ENCODE results near the gene AKT1.
"Not testable (repeated sequence)": the region's sequence is repeated elsewhere in the genome, so short reads cannot be mapped to it uniquely, and the experiment has no call there.

Gene AKT1

DNA sequence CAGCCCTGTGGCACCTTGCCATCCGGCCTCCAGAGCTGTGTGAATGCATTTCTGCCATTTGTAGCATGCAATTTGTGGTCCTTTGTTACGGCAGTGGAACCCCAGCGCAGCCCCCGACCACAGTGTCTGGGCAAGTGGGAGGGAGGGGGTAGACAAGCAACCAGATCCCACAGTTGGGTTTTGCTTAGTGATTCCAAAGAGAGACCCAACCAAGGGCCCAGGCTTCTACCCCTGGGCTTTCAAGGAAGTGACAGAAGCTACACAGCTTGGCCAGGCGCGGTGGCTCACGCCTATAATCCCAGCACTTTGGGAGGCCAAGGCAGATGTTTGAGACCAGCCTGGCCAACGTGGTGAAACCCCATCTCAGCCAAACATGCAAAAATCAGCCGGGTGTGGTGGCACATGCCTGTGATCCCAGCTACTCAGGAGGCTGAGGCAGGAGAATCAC lies 23.2 kb upstream of the AKT1 start:
- DNase-seq (ENCODE audit: low spot score), result no peak

DNA sequence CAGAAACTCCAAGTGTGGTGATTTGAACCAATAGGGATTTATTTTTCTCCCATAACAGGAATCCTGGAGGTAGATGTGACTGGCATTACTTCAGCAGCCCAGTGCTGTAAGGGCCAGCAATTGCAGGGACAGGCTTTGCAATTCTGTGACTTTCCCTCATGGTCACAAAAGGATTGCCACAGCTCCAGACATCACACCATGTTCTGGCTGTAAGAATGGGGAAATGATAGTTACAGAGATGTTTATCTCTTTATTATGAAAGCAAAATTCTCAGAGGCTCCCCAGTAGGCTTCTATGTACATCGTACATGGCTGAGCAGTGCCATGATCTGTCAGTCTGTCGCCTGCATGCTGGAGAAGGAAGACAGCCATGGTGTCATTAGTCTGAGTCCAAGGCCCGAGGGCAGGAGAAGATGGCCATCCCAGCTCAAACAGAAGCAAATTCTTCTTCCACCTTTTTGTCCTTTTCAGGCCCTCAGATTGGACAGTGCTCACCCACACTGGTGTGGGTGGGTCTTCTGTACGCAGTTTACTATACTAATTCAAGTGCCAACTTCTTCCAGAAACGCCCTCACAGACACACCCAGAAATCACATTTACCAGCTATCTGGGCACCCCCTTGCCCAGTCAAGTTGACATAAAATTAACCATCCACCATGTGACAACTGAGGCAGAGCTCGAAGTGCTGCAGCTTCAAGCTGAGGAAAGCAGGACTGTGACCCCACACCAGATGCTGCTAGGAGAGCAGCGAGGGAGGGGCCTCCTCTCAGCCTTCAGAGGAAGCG lies 22.6 kb upstream of the AKT1 start:
- DNase-seq (ENCODE audit: low spot score), result no peak

DNA sequence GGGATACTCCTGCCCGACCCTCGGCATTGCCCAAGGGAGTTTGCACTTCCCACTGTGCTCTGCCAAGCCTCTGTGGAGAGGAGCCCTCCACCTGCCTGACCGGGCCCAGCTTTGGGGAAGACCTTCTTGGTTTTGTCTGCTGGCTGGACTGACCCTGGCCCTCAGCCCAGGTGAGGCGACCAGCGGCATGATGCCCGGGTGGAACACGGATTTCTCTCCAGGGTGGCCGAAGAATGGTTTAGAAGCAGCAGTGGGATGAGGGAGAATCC lies 21.0 kb upstream of the AKT1 start:
- DNase-seq (ENCODE audit: low spot score), result no peak

GRCh38 chr14:104814701-104815100 lies 19.2 kb upstream of the AKT1 start:
- DNase-seq (ENCODE audit: low spot score), result not testable (repeated sequence)

- DNase-seq (ENCODE audit: low spot score), result no peak
These were observed 17.7 kb upstream of the AKT1 start for GRCh38 chr14:104813286-104813685.

DNA sequence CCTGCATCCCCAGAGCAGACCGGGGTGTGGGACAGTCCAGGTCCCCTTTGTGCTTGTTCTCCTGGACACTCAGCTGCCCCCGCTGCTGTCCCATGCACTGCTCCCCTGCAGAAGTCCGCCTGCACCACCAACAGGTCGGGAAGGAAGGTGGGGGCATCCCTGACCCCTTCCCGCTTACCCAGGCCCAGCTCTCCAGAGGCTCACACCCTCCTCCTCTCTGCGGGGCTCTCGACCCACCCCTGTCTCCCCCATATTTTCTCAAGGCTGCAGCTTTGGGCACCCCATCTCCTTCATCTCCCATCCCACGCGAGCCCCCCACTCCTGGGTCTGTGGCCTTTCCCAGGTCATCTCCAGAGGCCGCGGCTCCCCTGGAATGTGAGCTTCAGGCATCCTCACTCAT lies 14.8 kb upstream of the AKT1 start:
- no peak for DNase-seq (ENCODE audit: low spot score)

DNA sequence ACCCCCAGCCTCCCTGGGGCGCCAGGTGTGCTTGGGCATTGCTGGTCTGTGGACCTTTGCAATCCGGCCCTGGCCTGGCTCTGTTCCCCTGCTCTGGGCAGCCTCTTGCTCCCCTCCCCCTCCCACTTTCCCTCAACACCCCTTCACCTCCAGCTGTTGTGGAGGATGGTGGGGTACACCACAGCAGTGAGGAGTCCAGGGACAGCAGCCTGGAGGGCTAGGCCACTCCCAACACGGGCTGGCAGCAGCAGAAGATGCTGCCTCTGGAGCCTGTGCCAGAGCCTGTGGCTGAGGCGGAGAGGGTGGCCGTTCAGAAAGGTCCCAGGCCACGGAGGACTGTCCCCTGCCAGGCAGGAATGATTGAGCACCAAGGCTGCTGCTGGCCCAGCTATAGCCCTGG lies 12.9 kb upstream of the AKT1 start:
- no peak for DNase-seq (ENCODE audit: low spot score)

- DNase-seq (ENCODE audit: low spot score), result no peak
These were observed 11.3 kb upstream of the AKT1 start for GRCh38 chr14:104806625-104807465.

GRCh38 chr14:104805941-104806624 lies 10.5 kb upstream of the AKT1 start:
- no peak for DNase-seq (ENCODE audit: low spot score)

- DNase-seq (ENCODE audit: low spot score), result no peak
These were observed 9.8 kb upstream of the AKT1 start for GRCh38 chr14:104805326-104805678.

- no peak for DNase-seq (ENCODE audit: low spot score)
These were observed 9.2 kb upstream of the AKT1 start for GRCh38 chr14:104804481-104805325.

DNA sequence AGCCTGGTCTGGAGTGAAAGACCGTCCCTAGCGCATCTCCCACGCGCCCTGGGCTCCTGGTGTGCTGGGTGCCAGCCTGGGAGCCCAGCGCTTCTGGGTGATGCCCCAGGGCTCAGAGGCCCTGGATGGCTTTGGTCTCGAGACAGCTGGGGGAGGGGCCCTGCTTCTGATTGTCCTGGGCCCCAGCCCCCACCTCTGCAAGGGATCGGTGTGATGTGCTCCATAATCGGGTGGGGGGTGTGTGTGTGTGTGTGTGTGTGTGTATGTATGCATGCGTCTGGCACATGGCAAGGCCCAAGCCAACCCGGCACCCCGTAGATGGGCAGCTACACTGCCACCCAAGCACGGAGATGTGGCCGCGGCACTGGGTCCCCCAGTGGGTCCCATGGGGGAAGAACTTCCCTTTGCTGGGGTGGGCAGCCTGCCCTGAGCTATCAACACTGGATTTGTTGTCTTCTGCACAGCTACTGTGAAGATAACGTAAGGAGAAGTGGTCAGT lies 8.4 kb upstream of the AKT1 start:
- no peak for DNase-seq (ENCODE audit: low spot score)

GRCh38 chr14:104803280-104803911 lies 7.8 kb upstream of the AKT1 start:
- DNase-seq (ENCODE audit: low spot score), result no peak

- no peak for DNase-seq (ENCODE audit: low spot score)
These were observed 7.0 kb upstream of the AKT1 start for GRCh38 chr14:104802394-104803184.

GRCh38 chr14:104801520-104802393 lies 6.2 kb upstream of the AKT1 start:
- no peak for DNase-seq (ENCODE audit: low spot score)

- DNase-seq (ENCODE audit: low spot score), result no peak
These were observed 5.4 kb upstream of the AKT1 start, which contains the start of gene ZBTB42 for GRCh38 chr14:104800771-104801519. Gene ZBTB42, plus strand, starts transcription at chr14:104801101. Its CDS starts 97 bp downstream, at chr14:104801198.

DNA sequence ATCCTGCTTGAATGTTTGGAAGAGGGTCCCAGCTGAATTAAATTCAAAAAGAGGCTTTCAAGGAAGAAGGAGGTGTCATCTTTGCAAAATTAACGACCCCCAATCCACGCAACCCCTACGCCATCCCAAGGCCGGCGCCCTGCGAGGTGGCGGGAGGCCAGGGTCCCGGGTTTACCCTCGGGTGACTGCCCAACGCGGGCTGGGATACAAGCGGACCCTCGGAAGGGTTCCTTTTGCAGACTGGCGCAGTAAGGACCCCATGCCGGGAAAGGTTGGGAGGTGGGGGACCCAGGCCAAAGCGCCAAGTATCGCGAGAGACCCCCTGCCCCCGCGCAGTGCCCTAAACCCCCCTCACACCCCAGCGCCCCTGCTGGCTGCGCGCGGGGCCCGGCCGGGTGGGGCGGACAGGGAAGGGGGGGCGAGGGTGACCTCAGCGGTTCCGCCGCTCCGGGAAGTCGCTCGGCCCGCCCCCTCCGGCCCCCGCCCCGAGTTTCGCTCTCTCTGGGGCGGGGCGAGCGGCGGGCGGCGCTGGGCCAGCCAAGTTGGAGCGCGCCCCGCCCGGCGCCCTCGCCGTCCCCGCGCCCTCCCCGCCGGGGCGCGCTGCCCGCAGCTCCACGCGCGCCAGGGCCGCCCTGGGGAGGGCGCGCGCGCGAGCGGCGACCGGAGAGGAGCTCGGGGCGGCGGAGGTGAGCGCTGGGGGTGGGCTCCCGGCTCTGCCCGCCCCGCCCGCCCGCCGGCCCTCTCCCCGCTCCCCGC lies 4.6 kb upstream of the AKT1 start:
- peak; percentile 55 for DNase-seq (ENCODE audit: low spot score)
